ENCODE measurements around the gene POLN. TPM values are rescaled to one million over a fixed set of nuclear protein-coding genes. Genes with fewer than 3 reads are reported as not detected.

The POLN gene
- total and polyA plus RNA-seq, 8 donors: 0.29 to 5.1 (median 1.4) TPM; not detected in 2

DNA sequence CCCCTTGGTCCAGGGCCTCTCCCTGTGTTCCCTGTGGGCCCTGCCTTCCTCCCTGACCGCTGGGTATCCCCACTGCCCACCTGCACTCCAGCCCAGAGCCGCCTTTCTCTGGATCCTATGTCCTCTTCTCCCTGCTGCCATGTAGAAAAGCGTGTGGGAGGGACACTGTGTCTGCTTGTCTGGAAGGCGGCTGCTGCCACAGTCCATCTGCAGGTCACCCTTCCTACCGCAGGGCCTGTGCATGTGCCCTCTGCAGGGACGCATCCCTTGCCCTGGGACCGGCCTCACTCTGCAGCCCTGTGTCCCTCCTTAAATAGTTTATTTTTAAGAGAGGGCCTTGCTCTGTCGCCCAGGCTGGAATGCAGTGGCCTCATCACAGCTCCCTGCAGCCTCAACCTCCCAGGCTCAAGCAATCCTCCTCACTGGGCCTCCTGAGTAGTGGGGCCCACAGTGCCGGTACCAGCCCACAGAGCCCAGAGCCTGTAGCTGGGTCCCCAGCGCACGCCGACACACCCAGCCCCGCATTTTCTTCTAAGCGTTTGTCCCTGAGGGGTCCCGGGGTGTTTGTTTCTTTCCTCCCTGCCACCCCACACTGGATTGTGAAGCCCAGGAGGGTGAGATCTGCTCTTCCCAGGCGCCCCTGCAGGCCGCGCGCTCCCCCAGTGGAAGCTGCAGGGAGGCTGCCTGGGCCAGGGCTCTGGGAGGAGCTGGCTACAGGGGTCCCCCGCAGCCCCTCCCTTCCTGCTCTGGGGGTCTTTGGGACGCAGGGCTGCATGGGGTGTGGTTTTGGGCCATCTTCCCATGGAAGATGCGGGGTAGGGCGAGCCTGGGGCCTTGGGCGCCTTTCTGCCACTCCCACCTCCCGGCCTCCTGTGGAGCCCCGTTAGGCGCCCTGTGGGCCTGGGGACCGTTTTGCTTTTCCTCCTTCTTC lies 195.6 kb downstream of the POLN start:
- no peak for DNase-seq
- Histone ChIP-seq H3K27me3 (peaks cover 5 to 74% (median 32%) of the 10 kb centered on the region in 3 donors), H3K36me3 (no peaks in the 10 kb centered on the region), H3K9me3 (peaks cover 0 to 5% (median 0%) of the 10 kb centered on the region in 4 donors), H3K27ac (no peak overlapping the region), H3K4me3 (no peak overlapping the region), H3K4me1 (peaks cover 13 to 24% (median 20%) of the 10 kb centered on the region in 4 donors)
- no peak for TF ChIP-seq POLR2AphosphoS5 (IDR thresholded peaks at IDR 0.05)
- TF ChIP-seq, protein P1, sequence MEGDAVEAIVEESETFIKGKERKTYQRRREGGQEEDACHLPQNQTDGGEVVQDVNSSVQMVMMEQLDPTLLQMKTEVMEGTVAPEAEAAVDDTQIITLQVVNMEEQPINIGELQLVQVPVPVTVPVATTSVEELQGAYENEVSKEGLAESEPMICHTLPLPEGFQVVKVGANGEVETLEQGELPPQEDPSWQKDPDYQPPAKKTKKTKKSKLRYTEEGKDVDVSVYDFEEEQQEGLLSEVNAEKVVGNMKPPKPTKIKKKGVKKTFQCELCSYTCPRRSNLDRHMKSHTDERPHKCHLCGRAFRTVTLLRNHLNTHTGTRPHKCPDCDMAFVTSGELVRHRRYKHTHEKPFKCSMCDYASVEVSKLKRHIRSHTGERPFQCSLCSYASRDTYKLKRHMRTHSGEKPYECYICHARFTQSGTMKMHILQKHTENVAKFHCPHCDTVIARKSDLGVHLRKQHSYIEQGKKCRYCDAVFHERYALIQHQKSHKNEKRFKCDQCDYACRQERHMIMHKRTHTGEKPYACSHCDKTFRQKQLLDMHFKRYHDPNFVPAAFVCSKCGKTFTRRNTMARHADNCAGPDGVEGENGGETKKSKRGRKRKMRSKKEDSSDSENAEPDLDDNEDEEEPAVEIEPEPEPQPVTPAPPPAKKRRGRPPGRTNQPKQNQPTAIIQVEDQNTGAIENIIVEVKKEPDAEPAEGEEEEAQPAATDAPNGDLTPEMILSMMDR (IDR thresholded peaks at IDR 0.05): no peak
- no peak for TF ChIP-seq POLR2A (IDR thresholded peaks at IDR 0.05)
- TF ChIP-seq EP300 (IDR thresholded peaks at IDR 0.05): no peak
- WGBS, 5 donors: 61 to 72% (median 68%) methylated on average over 26 to 28 of the region's 28 CpGs
- intact Hi-C loops (cut with DNase I; ENCODE audit: low total_unique reads): no loop called here

DNA sequence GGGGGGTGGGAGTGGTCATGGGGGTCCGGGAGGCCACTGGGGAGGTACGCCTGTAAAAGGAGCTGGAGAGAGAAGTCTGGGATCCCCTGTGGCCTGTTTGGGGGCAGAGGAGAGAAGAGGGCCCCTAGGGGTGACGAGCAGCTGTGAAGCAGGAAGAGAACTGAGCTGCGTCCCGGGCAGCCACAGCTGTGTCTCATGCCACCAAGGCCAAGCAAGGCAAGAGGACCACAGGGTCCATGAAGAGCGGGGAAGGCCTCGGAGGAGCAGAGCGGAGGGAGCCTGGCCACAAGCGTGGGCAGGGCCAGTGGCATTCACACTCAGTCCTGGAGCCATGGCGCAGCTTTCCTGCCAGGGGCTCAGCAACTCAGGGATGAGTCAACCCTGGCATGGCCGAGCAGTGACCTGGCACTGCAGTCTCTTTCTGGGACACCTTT lies 196.4 kb downstream of the POLN start:
- no peak for DNase-seq
- no peak for TF ChIP-seq EP300 (IDR thresholded peaks at IDR 0.05)
- TF ChIP-seq, protein P1 (IDR thresholded peaks at IDR 0.05): no peak
- TF ChIP-seq POLR2AphosphoS5 (IDR thresholded peaks at IDR 0.05): no peak
- TF ChIP-seq POLR2A (IDR thresholded peaks at IDR 0.05): no peak
- Histone ChIP-seq H3K4me1 (peaks cover 20 to 32% (median 27%) of the 10 kb centered on the region in 4 donors), H3K9me3 (peaks cover 0 to 5% (median 0%) of the 10 kb centered on the region in 4 donors), H3K27ac (no peak overlapping the region), H3K36me3 (no peaks in the 10 kb centered on the region), H3K27me3 (peaks cover 11 to 74% (median 40%) of the 10 kb centered on the region in 3 donors), H3K4me3 (no peak overlapping the region)
- 78 to 86% (median 83%) methylated on average over 8 to 11 of the region's 11 CpGs for WGBS, 5 donors
- intact Hi-C loops (cut with DNase I; ENCODE audit: low total_unique reads): no loop called here

DNA sequence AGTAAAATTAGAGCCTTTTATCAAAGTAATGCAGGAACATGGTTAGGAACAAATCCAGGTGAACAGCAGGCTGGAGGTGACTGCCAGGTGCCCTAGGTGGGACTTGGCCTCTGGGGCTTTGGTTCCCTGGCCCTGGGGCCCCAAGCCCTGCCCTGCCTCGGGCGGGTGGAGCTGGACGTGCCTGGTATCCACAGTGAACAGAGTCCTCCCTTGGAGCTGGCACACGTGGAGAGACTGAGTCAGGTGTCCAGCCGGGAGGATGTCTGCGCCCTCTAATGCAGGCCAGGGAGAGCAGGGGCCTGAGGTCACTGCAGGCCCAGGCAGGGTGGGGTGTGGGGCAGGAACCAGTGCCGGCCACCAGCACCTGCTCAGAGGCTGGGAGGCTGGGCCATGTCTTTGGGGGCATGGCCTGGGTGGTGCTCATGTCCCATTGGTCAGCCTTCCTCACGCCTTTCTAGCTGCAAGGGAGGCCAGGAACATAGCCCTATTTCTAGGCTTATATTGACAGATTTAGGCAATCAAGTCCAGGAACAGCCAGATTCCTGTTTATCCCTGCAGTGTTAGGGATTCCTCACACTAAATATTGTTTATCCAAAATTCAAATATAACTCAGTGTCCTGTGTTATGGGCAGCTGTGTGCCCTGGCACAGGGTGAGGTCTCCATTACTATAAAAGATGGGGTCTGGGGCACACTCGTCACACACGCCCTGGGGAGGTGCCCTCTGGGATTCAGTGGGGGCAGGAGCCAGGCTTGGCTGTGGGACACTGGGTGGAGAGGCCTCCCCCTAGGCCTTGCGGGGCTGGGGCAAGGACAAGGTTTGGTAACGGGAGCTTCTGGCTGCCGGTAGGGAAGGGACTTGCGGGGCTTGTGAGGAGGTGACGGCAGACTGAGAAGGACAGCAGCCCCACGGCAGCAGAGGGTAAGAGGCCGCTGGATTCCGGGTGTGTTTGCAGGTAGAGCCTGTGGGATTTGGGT lies 197.1 kb downstream of the POLN start:
- Histone ChIP-seq H3K4me1 (peaks cover 24 to 36% (median 32%) of the 10 kb centered on the region in 4 donors), H3K27me3 (peaks cover 14 to 77% (median 45%) of the 10 kb centered on the region in 3 donors), H3K9me3 (peaks cover 0 to 5% (median 0%) of the 10 kb centered on the region in 4 donors), H3K27ac (no peak overlapping the region), H3K36me3 (no peaks in the 10 kb centered on the region), H3K4me3 (no peak overlapping the region)
- DNase-seq: no peak
- intact Hi-C loops (cut with DNase I; ENCODE audit: low total_unique reads): no loop called here
- TF ChIP-seq EP300 (IDR thresholded peaks at IDR 0.05): no peak
- TF ChIP-seq, protein P1 (IDR thresholded peaks at IDR 0.05): no peak
- no peak for TF ChIP-seq POLR2A (IDR thresholded peaks at IDR 0.05)
- no peak for TF ChIP-seq POLR2AphosphoS5 (IDR thresholded peaks at IDR 0.05)
- WGBS, 5 donors: 86 to 92% (median 89%) methylated on average over 16 to 18 of the region's 18 CpGs

DNA sequence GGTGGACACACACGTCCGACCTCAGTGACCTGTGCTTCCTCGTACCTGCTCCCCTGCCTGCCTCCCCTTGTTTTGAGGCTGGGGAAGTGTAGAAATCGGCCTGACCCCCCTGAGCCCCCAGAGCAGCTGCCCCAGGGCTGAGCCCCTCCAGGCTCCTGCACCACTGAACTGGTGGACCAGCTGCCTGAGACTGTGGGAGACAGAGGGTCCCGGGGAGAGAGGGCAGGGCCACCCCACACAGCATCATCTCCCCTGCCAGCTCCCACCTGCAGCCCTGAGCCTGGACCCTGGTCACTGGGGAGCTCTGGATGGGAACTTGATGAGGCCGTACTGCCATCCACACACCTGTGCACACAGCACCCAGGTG lies 197.8 kb downstream of the POLN start:
- H3K36me3 ChIP-seq: no peaks in the 10 kb centered on the region
- DNase-seq: no peak
- TF ChIP-seq POLR2A (IDR thresholded peaks at IDR 0.05): no peak
- no peak for TF ChIP-seq POLR2AphosphoS5 (IDR thresholded peaks at IDR 0.05)
- TF ChIP-seq EP300 (IDR thresholded peaks at IDR 0.05): no peak
- TF ChIP-seq, protein P1 (IDR thresholded peaks at IDR 0.05): no peak
- WGBS, 5 donors: 67 to 83% (median 72%) methylated on average over 5 to 6 of the region's 6 CpGs
- H3K4me3 ChIP-seq: no peak overlapping the region
- peaks cover 14 to 85% (median 45%) of the 10 kb centered on the region in 3 donors for H3K27me3 ChIP-seq
- peaks cover 24 to 36% (median 32%) of the 10 kb centered on the region in 4 donors for H3K4me1 ChIP-seq
- H3K27ac ChIP-seq: no peak overlapping the region
- intact Hi-C loops (cut with DNase I; ENCODE audit: low total_unique reads): no loop called here
- peaks cover 0 to 5% (median 0%) of the 10 kb centered on the region in 4 donors for H3K9me3 ChIP-seq

All from stomach (tissue), 9 donors.